HG03108 (cell line): ENCODE data around the gene LDAH.

Experiments
- ATAC-seq: cut with Tn5 transposase; IDR thresholded peaks from one replicate; pipeline ENCODE4 v1.9.1; 2021; ENCODE audit warnings: moderate library complexity; ENCODE audit not compliant: unreplicated experiment

Gene LDAH

DNA sequence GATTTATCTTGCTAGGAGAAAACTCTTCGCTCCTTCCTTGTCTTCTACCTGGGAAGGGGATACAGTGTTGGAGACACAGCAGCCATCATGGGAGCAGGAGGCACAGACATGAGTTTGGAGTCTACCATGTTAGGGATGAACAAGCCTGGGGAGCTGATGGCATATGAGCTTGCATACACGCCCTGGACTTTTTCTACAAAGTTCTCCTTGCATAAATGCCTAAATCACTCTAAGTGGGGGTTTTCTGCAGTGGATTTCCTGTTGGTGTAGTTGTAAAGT, 168.4 kb downstream of the LDAH start:
- ATAC-seq, result no peak

DNA sequence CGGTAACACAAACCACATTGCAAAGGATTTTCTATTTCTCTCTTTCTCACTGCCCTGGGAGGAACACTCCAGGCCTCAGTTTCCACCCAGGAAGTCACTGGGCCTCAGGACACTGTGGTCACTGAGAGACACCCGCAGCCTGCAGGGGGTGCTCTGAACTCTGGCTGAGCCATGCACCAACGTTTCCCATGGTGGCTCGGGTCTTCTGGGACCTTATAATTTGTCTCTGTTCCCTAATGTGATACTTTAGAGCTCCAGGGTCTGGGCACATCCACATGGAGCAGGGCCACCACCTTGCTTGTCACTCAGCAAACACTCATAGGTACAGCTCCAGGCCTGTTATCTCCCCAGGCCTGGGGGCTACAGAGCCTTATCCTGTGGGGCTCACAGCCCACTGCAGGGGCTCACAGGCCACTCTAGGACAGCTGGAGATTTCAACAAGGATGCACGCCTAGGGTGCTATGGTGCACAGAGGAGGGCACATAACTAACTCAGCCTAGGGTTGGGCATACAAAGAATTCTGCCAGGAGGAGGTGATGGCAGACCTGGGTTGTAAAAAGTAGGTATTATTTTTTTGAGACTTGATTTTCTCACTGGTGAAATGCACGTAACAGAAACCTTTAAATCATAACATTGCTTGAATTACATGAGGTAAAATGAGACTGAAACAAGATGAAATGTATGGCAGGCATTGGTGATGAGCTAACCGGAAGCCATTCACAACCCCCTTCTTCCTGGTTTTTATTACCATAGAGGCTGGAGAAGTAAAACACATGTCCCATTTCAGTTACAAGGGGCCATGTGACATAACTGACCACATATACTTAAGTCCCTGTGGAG, 169.0 kb downstream of the LDAH start:
- no peak for ATAC-seq

DNA sequence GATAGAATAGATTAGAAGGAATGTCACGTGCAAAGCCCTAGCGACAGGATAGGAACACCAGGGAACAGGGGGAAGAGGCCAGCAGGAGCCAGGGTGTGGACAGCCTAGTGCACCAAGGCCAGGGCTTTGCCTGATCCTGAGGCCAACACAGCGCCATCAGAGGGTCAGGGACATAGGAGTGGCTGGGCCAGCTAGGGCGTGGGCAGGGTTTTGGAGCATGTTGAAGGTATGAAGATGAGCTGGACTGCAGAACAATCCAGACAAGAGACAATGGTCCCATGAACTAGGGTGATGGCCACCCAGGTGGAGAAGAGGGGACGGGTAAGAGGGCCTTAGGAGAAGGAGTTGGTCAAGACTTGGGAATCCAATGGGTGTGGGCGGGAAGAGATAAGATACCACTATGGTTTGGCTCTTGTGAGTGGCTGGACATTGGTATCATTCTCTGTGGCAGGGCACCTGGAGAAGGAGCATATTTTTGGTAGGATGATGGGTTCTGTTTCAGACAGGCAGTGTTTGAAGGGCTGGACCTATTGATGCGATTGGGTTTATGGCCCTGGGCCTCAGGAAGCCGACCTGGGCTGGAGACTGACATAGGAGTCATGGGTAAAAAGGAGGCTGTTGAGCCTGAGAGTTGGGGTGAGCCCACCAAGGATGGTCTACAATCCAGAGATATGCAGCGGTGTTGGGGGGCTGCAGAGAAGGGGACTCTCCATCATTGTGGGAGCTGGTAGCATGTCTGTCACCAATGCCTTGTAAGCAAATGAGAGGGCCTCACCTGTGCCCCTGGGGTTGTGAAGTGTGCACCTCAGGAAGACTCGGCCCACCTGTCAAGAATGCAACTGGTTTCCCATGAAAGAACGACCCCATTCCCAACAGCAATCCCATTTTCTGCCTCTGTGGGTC, 170.0 kb downstream of the LDAH start:
- ATAC-seq, result no peak

DNA sequence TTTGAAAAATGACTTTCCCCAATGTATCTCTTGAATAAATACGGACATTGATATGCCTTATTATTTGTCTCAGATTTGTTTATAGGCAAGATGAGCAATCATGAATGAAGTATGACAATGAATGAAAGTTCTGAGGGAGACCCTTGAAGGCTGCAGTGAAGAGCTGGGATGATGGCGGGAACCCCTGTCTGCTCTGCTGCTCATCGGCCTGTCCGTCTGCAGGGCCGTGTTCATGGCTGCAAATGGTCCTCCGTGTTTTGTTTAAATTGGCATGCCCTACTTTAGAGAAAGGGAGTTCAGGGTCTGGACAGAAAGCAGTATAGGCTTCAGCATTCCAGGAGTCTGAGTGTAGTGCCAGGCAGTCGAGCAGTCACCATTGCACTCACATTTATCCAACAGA, 170.8 kb downstream of the LDAH start:
- ATAC-seq, result no peak

DNA sequence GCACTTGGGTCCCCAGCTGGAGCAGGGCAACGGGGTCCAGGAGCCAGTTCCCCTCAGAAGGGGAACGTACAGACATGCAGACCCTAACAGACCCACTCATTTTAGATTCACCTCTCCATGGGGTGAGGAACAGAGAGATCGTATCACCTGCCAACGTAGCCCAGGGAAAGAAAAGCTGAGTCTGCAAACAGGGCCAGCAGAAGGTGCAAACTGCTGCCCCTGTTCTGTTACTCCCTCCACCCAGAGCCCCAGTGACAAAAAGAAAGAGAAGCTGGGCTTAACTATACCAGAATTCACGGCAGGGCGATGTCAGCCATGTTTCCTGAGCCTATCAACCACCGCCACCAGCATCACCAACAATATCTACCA, 171.2 kb downstream of the LDAH start:
- no peak for ATAC-seq

DNA sequence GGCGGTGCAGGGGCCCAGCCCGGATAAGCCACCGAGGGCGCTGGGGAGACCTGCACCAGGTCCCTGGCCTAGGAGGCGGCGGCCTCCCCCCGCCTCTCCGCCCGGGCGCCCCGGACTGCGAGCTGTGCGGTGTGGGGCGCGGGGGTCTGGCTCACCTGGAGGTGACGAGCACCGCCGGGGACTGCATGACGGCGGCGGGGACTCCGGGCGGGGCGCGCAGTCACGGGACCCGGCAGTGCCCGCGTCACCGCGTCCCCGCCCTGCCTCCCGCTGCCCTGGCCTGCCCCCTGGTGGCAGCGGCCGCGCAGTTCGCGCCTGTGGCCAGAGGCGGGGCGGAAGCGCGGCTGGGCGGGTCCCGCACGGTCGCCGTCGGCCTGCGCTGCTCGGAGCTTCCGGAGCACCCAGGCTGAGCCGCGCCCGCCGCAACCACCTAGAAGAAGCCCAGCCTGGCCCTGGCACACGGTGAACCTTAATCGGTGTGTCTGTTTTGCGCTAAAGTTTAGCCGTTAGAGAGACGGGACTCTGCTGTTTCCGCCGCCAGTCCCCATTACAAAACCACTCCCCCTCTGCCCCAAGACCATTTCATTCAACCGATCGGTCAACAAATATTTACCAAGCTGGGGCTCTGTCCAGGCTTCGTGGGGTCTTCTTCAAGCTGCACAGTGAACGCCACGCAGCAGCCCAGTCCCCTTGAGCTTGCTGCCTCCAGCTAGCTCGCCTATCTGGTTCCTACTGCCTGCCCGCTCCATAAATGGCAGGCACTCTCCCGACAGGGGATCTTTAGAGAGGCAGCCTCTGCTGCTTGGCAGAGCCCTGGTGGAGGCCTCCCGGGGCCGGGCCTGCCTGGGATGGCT, 171.8 kb downstream of the LDAH start, which contains the start of gene HS1BP3:
HS1BP3 (minus strand) TSS at position 222 of the 854 bp plus-strand sequence; CDS start at position 187, 35 bp downstream.
- ATAC-seq, result peak; percentile 95

DNA sequence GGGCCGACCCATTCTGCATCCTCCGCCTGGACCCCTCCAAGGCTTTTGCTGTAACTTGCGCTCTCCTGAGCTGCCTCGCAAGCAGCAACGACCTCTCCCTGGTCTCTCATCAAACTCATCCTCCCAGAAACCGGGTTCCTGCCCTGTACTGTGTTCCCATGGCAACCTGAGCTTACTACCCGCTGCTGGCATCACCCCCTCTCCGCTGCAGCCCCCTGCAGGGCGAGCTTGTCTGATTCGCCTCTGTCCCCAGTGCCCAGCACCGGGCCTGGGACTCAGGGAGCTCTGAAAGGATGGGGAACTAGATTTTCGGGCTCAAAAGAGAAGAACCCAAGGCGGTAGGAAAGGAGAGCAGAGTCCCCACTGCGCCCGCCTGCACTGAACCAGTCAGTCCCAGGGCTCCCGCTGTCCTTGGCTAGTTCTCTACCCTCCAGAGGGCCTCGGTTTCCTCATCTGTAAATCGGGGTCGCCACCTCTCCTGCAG, 172.5 kb downstream of the LDAH start:
- no peak for ATAC-seq

DNA sequence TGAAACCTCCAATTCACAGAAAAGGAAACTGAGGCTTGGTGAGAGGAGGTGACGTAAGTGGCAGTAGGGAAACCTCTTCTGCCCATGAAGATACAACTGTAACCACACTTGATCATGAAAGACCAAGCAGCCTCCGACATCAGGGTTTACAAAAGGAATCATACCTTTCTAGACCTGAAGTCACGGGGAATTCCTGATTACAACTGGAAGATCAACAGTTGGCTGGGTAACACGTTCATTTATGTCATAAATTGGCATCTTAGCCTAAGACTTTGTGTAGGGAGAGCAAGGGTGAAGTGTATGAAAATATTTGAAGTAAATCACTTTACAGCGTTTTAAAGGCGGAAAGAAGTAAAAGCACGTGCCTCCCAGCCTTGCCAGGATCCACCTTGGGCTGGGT, 172.9 kb downstream of the LDAH start:
- ATAC-seq, result no peak

DNA sequence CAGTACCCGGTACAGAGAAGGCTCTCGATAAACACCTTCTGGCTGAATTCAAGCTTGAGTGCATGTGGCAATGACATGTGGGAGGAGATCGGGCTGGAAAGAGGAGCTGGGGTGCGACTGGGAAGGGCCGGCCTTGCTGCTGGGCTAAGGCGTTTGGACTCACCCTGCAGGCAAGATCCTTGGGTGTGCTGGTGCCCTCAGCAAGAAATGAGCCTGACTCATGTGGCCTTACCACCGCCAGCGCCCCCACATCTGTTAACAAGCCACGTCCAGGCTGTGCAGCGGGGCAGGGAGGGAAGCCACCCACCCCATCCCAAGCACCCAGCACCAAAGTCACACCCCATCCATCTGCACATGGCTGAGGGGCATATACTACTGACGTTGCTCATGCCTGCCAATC, 173.3 kb downstream of the LDAH start:
- ATAC-seq, result no peak

DNA sequence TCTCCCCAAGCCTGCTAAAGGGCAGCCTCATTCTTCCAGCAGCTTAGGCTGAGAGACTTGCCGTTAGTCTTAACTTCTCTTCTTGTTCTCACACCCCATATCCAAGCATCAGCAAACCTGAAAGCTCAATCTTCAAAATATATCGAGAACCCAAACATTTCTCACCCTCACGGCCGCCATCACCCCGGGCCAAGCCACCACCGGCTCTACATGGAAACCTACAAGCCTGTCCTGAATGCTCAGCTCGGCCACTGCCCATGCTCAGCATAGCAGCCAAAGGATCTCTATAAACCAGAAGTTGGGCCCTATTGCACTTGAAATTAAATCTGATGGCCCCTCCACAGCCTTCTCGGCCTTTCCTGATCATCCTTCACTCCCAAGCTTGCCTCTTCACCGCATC, 174.1 kb downstream of the LDAH start:
- no peak for ATAC-seq

DNA sequence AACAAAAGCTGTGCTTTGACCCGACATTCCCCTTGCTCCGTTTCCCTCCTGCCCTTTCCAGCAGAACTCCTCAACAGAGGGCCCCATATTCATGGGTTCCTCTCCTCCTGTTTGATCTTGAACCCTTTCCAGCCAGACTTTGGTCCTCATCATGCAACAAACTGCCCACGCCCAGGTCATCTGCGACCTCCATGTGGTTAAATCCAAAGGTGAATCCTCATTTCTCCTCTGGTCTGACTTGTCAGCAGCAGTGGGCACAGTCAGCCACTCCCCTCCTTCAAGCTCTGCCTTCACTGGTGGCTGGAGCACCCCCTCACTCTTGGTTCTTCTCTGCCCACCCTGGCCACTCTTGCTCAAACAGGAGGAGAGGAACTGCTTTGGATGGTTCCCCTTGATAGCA, 174.7 kb downstream of the LDAH start:
- ATAC-seq, result no peak

DNA sequence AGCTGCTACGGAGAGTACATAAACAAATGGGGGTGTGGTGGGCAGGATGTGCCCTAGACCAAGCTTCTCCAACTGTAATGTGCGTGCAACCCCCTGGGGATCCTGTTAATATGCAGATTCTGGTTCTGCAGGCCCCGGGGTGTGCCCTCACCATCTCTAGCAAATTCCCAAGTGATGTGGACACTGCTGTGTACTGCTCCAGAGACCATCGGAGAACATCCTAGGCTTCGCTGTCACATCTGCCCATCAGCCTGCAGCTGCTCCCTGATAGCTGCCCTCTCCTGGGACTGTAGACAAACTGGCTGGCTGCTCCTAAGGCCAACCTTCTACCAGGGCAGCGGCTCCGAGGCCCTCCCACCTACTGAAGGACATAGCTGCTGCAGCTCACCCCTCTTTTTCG, 175.2 kb downstream of the LDAH start:
- no peak for ATAC-seq

DNA sequence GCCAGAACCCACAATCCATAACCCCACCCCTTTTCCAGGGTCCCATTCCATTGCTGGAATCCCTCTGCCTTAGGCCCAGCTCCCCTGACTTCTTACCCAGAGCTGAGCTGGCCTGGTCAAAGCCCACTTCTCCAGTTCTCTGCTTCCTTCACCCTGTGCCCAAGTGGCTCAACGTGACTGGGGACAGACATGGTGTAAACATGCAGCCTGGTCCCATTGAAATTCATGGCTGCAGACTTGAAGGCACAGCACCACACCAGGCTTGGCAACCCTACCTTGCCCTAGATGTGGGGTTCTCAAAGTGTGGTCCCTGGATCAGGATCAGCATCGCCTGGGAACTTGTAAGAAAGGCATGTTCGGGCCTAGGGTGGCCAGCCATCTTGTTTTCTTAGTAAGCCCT, 175.7 kb downstream of the LDAH start:
- no peak for ATAC-seq

DNA sequence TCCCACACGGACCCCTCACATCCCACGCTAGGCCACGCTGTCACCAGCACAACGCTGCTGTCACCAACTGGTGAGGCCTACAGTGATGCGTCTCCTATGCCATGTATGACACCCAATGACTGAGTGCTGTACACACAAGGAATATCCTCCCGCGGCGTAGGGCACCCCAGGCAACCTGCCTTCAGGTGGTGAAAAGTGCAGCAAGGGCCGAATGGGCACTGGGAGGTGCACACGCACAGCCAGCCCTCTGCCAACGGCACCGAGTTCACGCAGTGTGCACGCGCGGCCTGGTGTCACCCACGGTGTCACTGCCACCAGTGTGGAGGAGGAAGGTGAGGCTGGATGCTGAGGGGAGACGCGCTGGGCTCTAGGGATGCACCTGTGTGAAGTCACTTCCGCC, 176.5 kb downstream of the LDAH start:
- no peak for ATAC-seq

DNA sequence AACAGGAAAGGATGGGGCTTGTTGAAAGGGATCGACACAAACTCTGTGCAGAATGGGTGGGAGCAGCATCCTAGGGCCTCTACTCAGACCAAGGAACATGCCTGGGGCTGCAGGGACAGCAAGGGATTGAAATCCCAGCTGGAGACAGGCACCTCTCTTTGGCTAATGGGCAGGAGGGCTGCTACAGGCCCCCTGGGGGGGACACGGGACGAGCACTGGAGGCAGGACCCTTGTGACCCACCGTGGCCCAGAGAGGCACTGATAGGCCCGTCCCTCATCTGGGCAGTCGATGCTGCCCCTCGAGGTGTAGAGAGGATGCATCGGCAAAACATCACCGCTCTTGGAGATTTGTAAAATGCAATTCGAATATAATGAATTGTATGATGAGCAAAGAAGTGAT, 177.1 kb downstream of the LDAH start:
- ATAC-seq, result no peak

DNA sequence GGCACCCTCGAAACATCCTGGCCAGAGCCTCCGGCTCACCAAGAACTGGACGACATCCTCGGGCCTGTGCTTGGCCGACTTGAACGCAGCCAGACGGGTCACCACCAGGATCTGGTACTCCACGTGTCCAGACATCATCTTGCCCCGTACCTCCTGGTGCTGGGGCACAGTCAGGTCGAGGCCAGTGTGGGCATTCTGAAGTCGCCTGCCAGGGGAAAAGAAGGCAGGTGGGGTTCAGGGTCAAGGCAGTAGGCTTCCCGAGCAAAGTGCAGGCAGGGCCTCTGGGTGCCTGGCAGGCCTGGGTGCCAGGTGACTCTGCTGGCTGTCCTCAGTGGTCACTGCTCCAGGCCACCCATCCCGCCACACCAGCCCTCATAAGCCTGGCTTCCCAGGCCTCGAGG, 177.6 kb downstream of the LDAH start:
- no peak for ATAC-seq

DNA sequence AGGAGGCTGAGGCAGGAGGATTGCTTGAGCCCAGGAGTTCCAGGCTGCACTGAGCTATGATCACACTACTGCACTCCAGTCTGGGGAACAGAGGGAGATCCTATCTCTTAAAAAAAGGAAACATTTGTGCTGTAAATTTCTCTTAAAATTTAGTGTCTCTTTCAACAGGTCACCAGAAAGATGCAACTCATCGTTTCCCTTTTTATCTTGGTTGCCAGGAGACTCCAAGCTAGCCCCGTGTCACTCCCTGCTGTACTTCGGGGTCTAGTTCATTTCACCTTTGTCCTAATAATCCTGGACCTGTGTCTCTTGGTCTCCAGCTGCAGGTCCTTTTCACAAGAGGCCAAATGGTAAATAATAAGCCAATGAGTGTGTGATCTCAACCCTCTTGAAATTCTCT, 179.1 kb downstream of the LDAH start:
- ATAC-seq, result no peak

DNA sequence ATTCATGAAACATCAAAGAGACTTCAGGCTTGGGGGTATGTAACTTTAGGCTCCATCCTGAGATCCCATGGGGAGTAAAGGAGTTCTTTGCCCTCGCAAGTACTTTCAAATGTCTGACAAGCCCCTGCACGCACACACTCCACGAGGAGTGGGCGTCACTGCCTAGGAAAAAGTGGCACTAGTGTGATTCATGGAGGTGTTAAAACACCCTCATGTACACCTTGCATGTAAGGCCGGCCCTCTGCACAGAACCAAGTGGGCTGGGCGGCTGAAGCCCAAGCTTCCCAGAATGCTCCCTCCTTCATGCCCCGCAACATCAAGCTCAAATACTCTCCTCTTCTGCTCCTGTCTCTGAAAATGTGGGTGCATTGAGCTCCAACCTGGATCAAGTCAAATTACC, 179.8 kb downstream of the LDAH start:
- no peak for ATAC-seq

DNA sequence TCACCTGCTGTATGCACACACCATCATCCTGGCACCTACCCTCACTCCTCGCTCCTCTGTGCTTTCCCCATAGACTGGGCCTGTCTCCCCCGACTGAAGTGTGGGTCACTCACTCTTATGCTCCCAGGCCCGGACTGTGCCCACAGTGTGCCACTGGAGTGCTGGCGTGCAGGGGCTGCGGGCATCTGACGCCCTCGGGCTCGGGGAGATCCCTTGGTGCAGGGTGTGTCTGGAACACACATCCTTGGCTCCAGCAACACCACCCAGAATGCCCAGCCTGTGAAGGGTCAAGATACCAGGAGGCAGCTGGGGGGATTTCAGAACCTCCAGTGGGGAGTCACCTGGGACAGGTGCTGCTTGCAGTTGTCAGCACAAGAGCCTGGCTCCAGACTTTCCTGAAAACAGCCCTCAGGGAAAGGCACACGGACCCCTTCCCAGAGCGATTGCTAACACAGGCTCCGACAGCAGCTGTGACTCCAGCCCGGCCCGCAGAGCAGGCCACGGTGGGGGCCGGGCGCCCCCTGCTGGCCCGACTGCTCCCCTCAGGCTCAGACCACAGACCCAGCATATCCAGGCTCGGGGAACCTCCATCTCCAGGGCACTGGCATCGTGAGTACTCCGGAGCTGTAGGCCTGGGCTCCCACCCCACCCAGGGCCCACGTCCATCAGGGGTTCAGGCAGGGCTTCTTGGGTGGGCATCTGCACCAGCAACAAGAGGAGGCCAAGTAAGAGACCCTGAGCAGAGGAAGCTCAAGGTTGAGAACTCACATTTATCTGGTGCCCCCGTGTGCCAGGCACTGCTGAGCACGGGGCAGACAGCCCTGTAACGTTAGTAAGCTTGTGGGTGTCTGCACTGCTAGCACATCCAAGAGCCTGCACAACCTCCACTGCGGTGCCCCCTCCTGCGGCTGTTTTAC, 180.6 kb downstream of the LDAH start:
- peak; percentile 95 for ATAC-seq
